Heart left ventricle (tissue), 13 donors: ENCODE measurements around the gene PHACTR1.

ENCODE experiments used
- CTCF ChIP-seq, 12 donors: fragments of 200-600 bp; sonication (generic) in 4 of 12; IDR thresholded peaks; one replicate each; pipeline versions ENCODE4 v1.5.0 to v1.8.0; 2018 to 2022; ENCODE audit warnings: antibody characterized with exemption in 12 of 12, mild to moderate bottlenecking in 5 of 12
- POLR2A ChIP-seq, 2 donors: fragments of 450-650 bp; IDR thresholded peaks; one replicate each; pipeline ENCODE4 v1.6.1; 2017; ENCODE audit warnings: antibody characterized with exemption in 2 of 2, mild to moderate bottlenecking in 2 of 2, moderate library complexity in 2 of 2
- donor health status: ischemic (EF 13 %, LVEDD 7.1; RV severe dilation, severe dysfunction).
- donor health status: DM: no; HTN: yes; CAD: no.
- donor health status: DM: no; HTN: no; CAD: no.
- donor health status: ischemic (EF 25% LVEDD 6.9; RV normal size, moderate dysfunction).
- donor health status: ischemic (EF 25% LVEDD 5.7; RV mildly dilated, moderate dysfunction).
- donor health status: ischemic (EF 35%, LVEDD 5.7; RV mildly dilated, moderate dysfunction).
- donor health status: nonischemic (EF 11% LVEDD 7.7; RV severe dilation, severe dysfunction).
- donor health status: DM: yes; HTN: yes; CAD: no.
- donor health status: PGD.
- donor health status: ischemic (EF 29% LVEDD 5.4; RV normal size, mild dysfunction).
- donor health status: nonischemic (EF 23%, LVEDD 6.1; RV moderate dilation, normal function).

GRCh38 chr6:12993283-12993898, 276.8 kb downstream of the PHACTR1 start:
- TF ChIP-seq CTCF (IDR thresholded peaks at IDR 0.05) (no peak), POLR2A (IDR thresholded peaks at IDR 0.05) (no peak)
